ENCODE measurements around the gene ATMIN.

DNA sequence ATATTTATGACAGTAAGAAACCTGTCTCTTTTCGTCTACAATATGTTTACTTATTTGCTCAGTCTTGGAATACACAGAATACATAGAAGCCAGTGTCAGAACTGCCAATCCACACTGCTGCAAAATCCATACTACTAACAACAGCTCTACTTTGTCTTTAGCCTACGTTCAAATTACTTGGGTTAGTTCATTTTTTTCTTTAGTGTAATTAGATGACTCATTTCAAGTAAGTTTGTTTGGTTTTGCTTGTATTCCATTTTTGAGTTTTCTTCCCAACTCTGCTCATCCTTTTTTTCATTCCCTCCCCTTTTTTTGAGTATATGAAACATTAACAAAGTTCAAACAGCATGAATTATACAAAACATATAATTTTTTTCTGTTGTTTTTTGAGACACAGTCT is 45.8 kb upstream of the ATMIN start:
- TF ChIP-seq GATA2 (IDR thresholded peaks at IDR 0.05; ENCODE audit: low read depth, low read length) (no peak), GATA3 (IDR thresholded peaks at IDR 0.05; ENCODE audit: low read depth, low read length) (no peak)
